HG03571 (cell line): ENCODE measurements around the gene KCNIP4.
"Not testable (repeated sequence)": the region's sequence is repeated elsewhere in the genome, so short reads cannot be mapped to it uniquely, and the experiment has no call there.

Experiments
- ATAC-seq: cut with Tn5 transposase; IDR thresholded peaks from one replicate; pipeline ENCODE4 v1.9.1; 2021; ENCODE audit not compliant: unreplicated experiment

KCNIP4 gene

GRCh38 chr4:21948347-21949072 is at the start of gene KCNIP4:
Gene KCNIP4, minus strand, starts transcription at chr4:21948772.
- ATAC-seq: no peak

GRCh38 chr4:21996618-21997017 is 48.0 kb upstream of the KCNIP4 start:
- ATAC-seq: not testable (repeated sequence)

GRCh38 chr4:21992330-21992729 is 43.8 kb upstream of the KCNIP4 start:
- ATAC-seq: no peak

- ATAC-seq: no peak
Measured at GRCh38 chr4:21991562-21991961, 43.0 kb upstream of the KCNIP4 start.

- ATAC-seq: no peak
Measured at GRCh38 chr4:21991050-21991449, 42.5 kb upstream of the KCNIP4 start.

- ATAC-seq: no peak
Measured at GRCh38 chr4:21989351-21989750, 40.8 kb upstream of the KCNIP4 start.

GRCh38 chr4:21986307-21986706 is 37.7 kb upstream of the KCNIP4 start:
- ATAC-seq: no peak

GRCh38 chr4:21982087-21982486 is 33.5 kb upstream of the KCNIP4 start:
- no peak for ATAC-seq

GRCh38 chr4:21979196-21979595 is 30.6 kb upstream of the KCNIP4 start:
- no peak for ATAC-seq

GRCh38 chr4:21976166-21976565 is 27.6 kb upstream of the KCNIP4 start:
- ATAC-seq: no peak

GRCh38 chr4:21973850-21974249 is 25.3 kb upstream of the KCNIP4 start:
- ATAC-seq: no peak

GRCh38 chr4:21964762-21965319 is 16.3 kb upstream of the KCNIP4 start:
- no peak for ATAC-seq

GRCh38 chr4:21962691-21963090 is 14.1 kb upstream of the KCNIP4 start:
- no peak for ATAC-seq

- ATAC-seq: no peak
Measured at GRCh38 chr4:21960793-21961192, 12.2 kb upstream of the KCNIP4 start.

GRCh38 chr4:21954916-21955315 is 6.3 kb upstream of the KCNIP4 start:
- no peak for ATAC-seq

GRCh38 chr4:21953653-21954052 is 5.1 kb upstream of the KCNIP4 start:
- no peak for ATAC-seq

GRCh38 chr4:21952549-21952948 is 4.0 kb upstream of the KCNIP4 start:
- ATAC-seq: no peak

GRCh38 chr4:21949073-21949457 is 493 bp upstream of the KCNIP4 start:
- no peak for ATAC-seq

GRCh38 chr4:21947791-21948346 is 703 bp downstream of the KCNIP4 start:
- ATAC-seq: no peak

GRCh38 chr4:21946858-21947257 is 1.7 kb downstream of the KCNIP4 start:
- ATAC-seq: no peak

- ATAC-seq: no peak
Measured at GRCh38 chr4:21921526-21922180, 26.9 kb downstream of the KCNIP4 start.

- ATAC-seq: no peak
Measured at GRCh38 chr4:21915761-21916160, 32.8 kb downstream of the KCNIP4 start.
